Heart right ventricle (tissue), 16 donors: ENCODE measurements around the gene C11orf86. TPM values are rescaled to one million over a fixed set of nuclear protein-coding genes. Genes with fewer than 3 reads are reported as not detected.

Experiments used
- ATAC-seq, 8 donors: fragments of 200-7000 bp; cut with Tn5 transposase; one replicate each; pipeline ENCODE4 v1.9.1; 2020; ENCODE audit warnings: mild to moderate bottlenecking in 8 of 8, moderate library complexity in 8 of 8, moderate number of reproducible peaks in 1 of 8
- DNase-seq, 2 donors: peaks; one replicate each; pipeline ENCODE4 v3.0.0-alpha.2; 2020
- H3K27ac ChIP-seq, 10 donors: fragments of 200-600 bp; sonication (generic) in 2 of 10; one replicate each; pipeline versions ENCODE4 v1.5.0 to v1.8.0; 2020 to 2022; ENCODE audit warnings: mild to moderate bottlenecking in 3 of 10
- H3K27me3 ChIP-seq, 7 donors: fragments of 200-600 bp; one replicate each; pipeline ENCODE4 v1.8.0; 2021 to 2022; ENCODE audit warnings: mild to moderate bottlenecking in 2 of 7
- H3K36me3 ChIP-seq, 9 donors: fragments of 200-600 bp; sonication (generic) in 1 of 9; one replicate each; pipeline versions ENCODE4 v1.5.0 to v1.8.0; 2020 to 2022; ENCODE audit warnings: mild to moderate bottlenecking in 2 of 9
- H3K4me1 ChIP-seq, 9 donors: fragments of 200-600 bp; sonication (generic) in 1 of 9; one replicate each; pipeline versions ENCODE4 v1.5.0 to v1.8.0; 2020 to 2022; ENCODE audit warnings: mild to moderate bottlenecking in 4 of 9
- H3K4me3 ChIP-seq, 10 donors: fragments of 200-600 bp; sonication (generic) in 2 of 10; one replicate each; pipeline versions ENCODE4 v1.5.0 to v1.8.0; 2020 to 2022; ENCODE audit warnings: mild to moderate bottlenecking in 7 of 10, moderate library complexity in 2 of 10
- H3K9me3 ChIP-seq, 11 donors: fragments of 200-600 bp in 10 of 11; sonication (generic) in 2 of 11; one replicate each; pipeline versions ENCODE4 v1.5.0 to v1.8.0; 2013 to 2022; ENCODE audit warnings: mild to moderate bottlenecking in 2 of 11, control low read depth in 1 of 11, moderate library complexity in 1 of 11
- CTCF ChIP-seq, 9 donors: fragments of 200-600 bp; sonication (generic) in 2 of 9; IDR thresholded peaks; one replicate each; pipeline versions ENCODE4 v1.5.0 to v1.8.0; 2021 to 2022; ENCODE audit warnings: antibody characterized with exemption in 9 of 9, mild to moderate bottlenecking in 5 of 9, moderate library complexity in 1 of 9
- WGBS, 2 donors: extraction: QIAGEN DNeasy Blood & Tissue Kit; methylation state at CpG; one replicate each; pipeline ENCODE4 v1.1.7; 2013; ENCODE audit warnings: inconsistent platforms in 1 of 2; 5-methylcytosine and 5-hydroxymethylcytosine counted together
- intact Hi-C, 10 donors: fragments of 100-400 bp; cut with DNase I; formaldehyde crosslinking; loops; one replicate each; pipeline versions ENCODE4 v1.11.1 to v1.14.2; 2022
- polyA plus RNA-seq, 2 donors: library from polyadenylated mRNA; stranded (reverse); fragments of 200-250 nt; gene quantifications; one replicate each; pipeline ENCODE4 v1.2.3, GENCODE V29; 2013
- total RNA-seq, 10 donors: library from RNA; stranded (reverse); fragmentation: NEBNext Ultra II Directional in 3 of 10; extraction: Animal tissue kit (Norgen Biotek cat#: 25700) in 3 of 10; gene quantifications; one replicate each; pipeline versions ENCODE4 v1.2.1 to v1.2.4, GENCODE V29; 2021 to 2023
- donor health status: Arrhythmogenic right ventricular cardiomyopathy.
- donor health status: ischemic (EF 13 %, LVEDD 7.1; RV severe dilation, severe dysfunction).
- donor health status: healthy with polysubstance abuse.
- donor health status: DM: no; HTN: yes; CAD: no.
- donor health status: DM: no; HTN: no; CAD: no.
- donor health status: ischemic (EF 25% LVEDD 6.9; RV normal size, moderate dysfunction).
- donor health status: ischemic (EF 25% LVEDD 5.7; RV mildly dilated, moderate dysfunction).
- donor health status: healthy.
- donor health status: DM: yes; HTN: yes; CAD: no.
- donor health status: Ischemic cardiomyopathy.
- donor health status: ischemic (EF 35%, LVEDD 5.7; RV mildly dilated, moderate dysfunction).
- donor health status: nonischemic (EF 11% LVEDD 7.7; RV severe dilation, severe dysfunction).
- donor health status: DM: yes; HTN: yes; CAD: no.
- donor health status: PGD.
- donor health status: ischemic (EF 29% LVEDD 5.4; RV normal size, mild dysfunction).
- donor health status: nonischemic (EF 23%, LVEDD 6.1; RV moderate dilation, normal function).

Gene C11orf86
- total and polyA plus RNA-seq, 12 donors: not detected

- peak overlapping the region in 7 of 10 donors; percentile 15 to 90 (median 35) for H3K27ac ChIP-seq
- no peak overlapping the region for H3K4me3 ChIP-seq
- peaks cover 0 to 5% (median 0%) of the 10 kb centered on the region in 11 donors for H3K9me3 ChIP-seq
- TF ChIP-seq CTCF (IDR thresholded peaks at IDR 0.05): no peak
- no peak for ATAC-seq
- 84 to 98% methylated on average over 2 of the region's 2 CpGs for WGBS, 2 donors
- H3K36me3 ChIP-seq: no peaks in the 10 kb centered on the region
- H3K4me1 ChIP-seq: peaks cover 0 to 43% (median 0%) of the 10 kb centered on the region in 9 donors
- intact Hi-C loops: no loop called here
- no peak for DNase-seq
- H3K27me3 ChIP-seq: no peaks in the 10 kb centered on the region
These were observed 3.6 kb upstream of the C11orf86 start for GRCh38 chr11:66971488-66971887.

GRCh38 chr11:66973956-66974580, 1.0 kb upstream of the C11orf86 start:
- Histone ChIP-seq H3K4me3 (no peak overlapping the region), H3K27ac (no peak overlapping the region), H3K27me3 (no peaks in the 10 kb centered on the region), H3K36me3 (no peaks in the 10 kb centered on the region), H3K4me1 (peaks cover 0 to 25% (median 0%) of the 10 kb centered on the region in 9 donors), H3K9me3 (peaks cover 0 to 9% (median 0%) of the 10 kb centered on the region in 11 donors)
- WGBS, 2 donors: 82 to 87% methylated on average over 8 of the region's 8 CpGs
- DNase-seq (no peak), ATAC-seq (no peak)
- intact Hi-C loops: no loop called here
- TF ChIP-seq CTCF (IDR thresholded peaks at IDR 0.05): no peak

- ATAC-seq: no peak
- 74 to 79% methylated on average over 11 of the region's 11 CpGs for WGBS, 2 donors
- intact Hi-C loops: no loop called here
- H3K4me1 ChIP-seq: peaks cover 0 to 13% (median 0%) of the 10 kb centered on the region in 9 donors
- no peaks in the 10 kb centered on the region for H3K36me3 ChIP-seq
- H3K4me3 ChIP-seq: no peak overlapping the region
- H3K9me3 ChIP-seq: peaks cover 0 to 16% (median 5%) of the 10 kb centered on the region in 11 donors
- no peak for TF ChIP-seq CTCF (IDR thresholded peaks at IDR 0.05)
- H3K27ac ChIP-seq: no peak overlapping the region
- H3K27me3 ChIP-seq: no peaks in the 10 kb centered on the region
- no peak for DNase-seq
These were observed 412 bp downstream of the C11orf86 start for GRCh38 chr11:66975405-66976027.

- Histone ChIP-seq H3K36me3 (no peaks in the 10 kb centered on the region), H3K9me3 (peaks cover 0 to 16% (median 5%) of the 10 kb centered on the region in 11 donors), H3K27ac (no peak overlapping the region), H3K4me3 (no peak overlapping the region), H3K4me1 (peaks cover 0 to 9% (median 0%) of the 10 kb centered on the region in 9 donors), H3K27me3 (no peaks in the 10 kb centered on the region)
- intact Hi-C loops: no loop called here
- peak in 8 of 9 donors; percentile 12 to 62 (median 39) for TF ChIP-seq CTCF (IDR thresholded peaks at IDR 0.05)
- 50 to 52% methylated on average over 9 of the region's 9 CpGs for WGBS, 2 donors
- no peak for DNase-seq
- peak in 2 of 8 donors; percentile 6 to 21 for ATAC-seq
These were observed 944 bp downstream of the C11orf86 start for GRCh38 chr11:66976028-66976467.
